WI38 (cell line): ENCODE data around the gene DDX17.

ENCODE experiments used
- H3K4me3 ChIP-seq: 2 replicates; pipeline ENCODE4 v1.5.1; 2011; ENCODE audit warnings: low read depth, mild to moderate bottlenecking, control low read depth, low read length
- TF ChIP-seq, protein P1 (sequence below): IDR thresholded peaks from 2 replicates; pipeline ENCODE4 v1.5.1; 2012; ENCODE audit warnings: low read depth, mild to moderate bottlenecking, control low read depth, low read length

DDX17 gene

DNA sequence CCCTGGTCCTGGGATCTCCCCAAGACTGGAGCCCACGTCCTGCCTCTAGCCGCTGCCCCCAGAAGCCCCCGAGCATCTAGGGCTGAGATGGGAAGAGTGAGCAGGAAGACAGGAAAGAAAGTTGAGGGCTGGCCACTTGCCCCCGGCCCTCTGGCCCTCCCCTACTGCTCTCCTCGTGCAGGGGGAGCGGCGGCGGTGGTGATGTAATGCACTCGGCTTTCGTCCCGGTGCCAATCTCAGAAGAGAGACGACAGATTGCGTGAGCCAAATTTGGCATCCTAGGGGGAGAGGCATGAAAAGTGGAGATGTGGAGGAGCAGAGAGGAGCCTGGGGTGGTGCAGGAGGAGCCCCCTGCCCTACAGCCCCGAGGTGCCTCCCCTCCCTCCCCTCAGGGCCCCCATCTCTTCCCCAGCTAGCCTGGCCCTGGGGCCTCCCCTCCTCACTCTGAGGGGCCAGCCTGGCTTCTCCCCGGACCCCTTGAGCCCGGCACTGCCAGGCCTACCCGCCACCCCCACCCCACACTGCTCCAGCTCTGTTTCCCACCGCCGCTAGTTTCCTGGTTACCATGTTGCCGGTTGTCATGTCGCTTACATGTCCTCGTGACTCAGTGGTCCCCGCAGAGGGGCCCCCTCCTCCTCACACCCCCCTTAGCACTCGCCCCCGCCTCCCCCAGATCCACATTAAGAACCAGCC, 53.6 kb downstream of the DDX17 start:
- TF ChIP-seq, protein P1, sequence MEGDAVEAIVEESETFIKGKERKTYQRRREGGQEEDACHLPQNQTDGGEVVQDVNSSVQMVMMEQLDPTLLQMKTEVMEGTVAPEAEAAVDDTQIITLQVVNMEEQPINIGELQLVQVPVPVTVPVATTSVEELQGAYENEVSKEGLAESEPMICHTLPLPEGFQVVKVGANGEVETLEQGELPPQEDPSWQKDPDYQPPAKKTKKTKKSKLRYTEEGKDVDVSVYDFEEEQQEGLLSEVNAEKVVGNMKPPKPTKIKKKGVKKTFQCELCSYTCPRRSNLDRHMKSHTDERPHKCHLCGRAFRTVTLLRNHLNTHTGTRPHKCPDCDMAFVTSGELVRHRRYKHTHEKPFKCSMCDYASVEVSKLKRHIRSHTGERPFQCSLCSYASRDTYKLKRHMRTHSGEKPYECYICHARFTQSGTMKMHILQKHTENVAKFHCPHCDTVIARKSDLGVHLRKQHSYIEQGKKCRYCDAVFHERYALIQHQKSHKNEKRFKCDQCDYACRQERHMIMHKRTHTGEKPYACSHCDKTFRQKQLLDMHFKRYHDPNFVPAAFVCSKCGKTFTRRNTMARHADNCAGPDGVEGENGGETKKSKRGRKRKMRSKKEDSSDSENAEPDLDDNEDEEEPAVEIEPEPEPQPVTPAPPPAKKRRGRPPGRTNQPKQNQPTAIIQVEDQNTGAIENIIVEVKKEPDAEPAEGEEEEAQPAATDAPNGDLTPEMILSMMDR: no peak
- no peak overlapping the region for H3K4me3 ChIP-seq

DNA sequence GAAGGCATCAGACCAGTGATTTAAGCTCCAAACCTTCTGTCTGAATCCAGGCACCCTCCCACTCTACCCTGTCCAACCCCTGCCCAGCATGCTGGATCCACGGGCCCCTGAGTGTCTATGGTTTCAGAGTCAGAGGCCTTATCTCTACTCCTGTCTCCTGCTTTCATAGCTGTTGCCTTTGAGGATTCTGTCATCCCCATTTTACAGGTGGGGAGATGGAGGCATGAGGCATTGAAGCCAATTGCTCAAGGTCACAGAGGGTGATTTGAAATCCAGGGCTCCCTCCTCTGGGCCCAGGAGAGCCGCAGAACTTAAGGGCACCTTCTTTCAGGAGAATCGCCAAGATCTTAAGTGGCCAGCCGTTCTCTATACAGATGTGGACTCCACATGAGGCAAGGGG, 54.2 kb downstream of the DDX17 start:
- TF ChIP-seq, protein P1: no peak
- no peak overlapping the region for H3K4me3 ChIP-seq

DNA sequence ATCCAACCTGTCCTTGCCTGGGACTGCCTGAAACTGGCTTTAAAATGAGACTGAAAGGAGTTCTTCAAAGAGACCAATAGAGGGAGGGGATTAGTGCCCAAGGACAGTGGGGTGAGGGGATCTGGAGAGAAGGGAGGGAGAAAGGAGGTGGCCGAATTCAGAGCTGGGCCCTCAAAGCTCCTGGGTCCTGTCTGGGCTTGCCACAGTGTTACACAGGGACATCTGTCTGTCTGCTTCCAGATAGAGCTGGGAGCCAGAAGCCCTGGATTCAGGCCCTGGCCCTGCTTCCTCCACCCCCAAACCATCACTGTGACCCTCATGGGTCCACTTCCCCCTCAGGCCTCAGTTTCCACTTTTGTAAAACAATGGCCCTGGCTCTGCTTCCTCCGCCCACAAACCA, 54.7 kb downstream of the DDX17 start:
- TF ChIP-seq, protein P1: no peak
- no peak overlapping the region for H3K4me3 ChIP-seq

DNA sequence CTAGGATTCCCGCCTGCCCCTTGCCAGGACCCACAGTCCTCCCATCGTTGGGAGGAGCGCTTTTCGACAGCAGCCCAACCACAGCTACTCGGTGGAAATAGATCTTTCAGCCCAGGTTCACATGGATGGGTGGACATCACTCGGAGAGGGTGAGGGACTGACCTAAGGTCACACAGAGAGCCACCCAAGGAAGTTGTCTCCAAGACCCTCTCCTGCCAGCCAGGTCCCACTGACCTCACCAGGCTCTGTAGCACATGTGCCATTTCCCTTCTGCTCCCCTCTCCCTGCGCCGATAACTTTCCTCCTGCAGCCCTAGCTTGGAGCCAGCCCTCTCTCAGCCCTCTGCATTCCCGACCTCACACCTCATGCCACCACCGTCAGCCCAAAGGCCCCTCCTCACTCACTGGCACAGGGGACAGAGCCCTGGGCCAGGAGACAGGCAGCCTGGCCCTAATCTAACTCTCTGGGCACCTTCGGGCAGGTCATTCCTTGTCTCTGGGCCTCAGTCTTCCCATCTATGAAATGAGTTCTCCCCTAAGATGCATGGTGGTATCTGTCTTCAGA, 55.8 kb downstream of the DDX17 start:
- H3K4me3 ChIP-seq: no peak overlapping the region
- TF ChIP-seq, protein P1: no peak

DNA sequence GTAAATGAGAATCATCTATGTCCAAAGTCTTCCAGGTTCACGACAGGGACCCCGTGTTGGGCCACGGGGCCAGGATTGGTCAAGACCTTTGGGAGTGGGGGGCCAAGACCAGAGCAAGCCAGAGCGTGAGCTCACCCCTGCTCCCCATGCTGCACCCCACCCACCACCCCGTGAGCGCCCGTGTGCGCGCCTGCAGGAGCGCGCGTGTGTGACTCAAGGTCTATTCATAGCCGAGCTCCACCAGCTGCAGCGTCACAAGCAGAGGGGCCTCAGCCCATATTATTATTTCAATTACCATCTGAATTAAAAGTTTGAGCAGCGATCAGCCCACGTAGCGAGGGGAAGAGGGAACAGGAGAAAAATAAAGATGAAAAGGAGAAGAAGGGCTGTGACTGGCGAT, 56.3 kb downstream of the DDX17 start:
- H3K4me3 ChIP-seq: no peak overlapping the region
- TF ChIP-seq, protein P1: no peak

DNA sequence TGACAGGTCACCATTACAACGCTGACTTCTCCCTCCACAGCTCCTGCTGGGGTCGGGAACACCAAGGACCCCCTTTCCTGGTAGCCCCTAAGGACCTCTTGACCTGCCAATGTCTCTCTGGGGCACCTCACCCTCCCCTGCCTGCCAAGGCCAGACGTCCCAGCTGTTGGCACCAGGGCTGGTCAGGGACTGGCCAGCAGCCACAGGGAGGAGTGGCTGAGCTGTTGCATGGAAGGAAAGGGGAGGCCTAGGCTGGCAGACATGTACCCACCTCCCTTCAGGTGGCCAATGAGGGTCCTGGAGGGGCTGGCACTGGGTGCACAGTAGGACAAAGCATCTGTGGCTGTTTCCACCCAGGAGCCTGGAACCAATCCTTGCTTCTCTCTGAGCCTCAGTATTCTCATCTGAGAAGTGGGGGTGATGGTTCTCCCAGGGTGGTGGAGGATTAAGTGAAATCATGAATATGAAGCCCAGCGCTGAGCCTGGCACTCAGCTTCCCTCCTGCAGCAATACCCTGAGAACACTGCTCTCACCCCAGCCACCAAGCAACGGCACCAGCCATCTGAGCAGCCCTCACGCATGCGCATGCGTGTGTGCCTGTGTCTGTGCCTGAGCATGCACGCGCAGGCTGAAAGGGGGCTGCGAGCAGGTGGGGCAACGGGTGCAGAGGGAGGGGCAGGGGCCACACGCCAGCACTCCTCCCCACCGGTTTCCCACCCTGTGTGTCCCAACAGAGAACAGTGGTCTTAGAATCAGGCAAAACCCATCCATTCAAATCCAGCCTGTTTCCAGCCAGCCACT, 57.0 kb downstream of the DDX17 start:
- TF ChIP-seq, protein P1: no peak
- H3K4me3 ChIP-seq: no peak overlapping the region
